Right cardiac atrium (tissue), 5 donors: Measurements from ENCODE around the gene SP140. TPM values are rescaled to one million over a fixed set of nuclear protein-coding genes. Genes with fewer than 3 reads are reported as not detected.
"Not testable (repeated sequence)": the region's sequence is repeated elsewhere in the genome, so short reads cannot be mapped to it uniquely, and the experiment has no call there.

Experiments
- ATAC-seq, 2 donors: fragments of 200-7000 bp; cut with Tn5 transposase; one replicate each; pipeline versions ENCODE4 v1.8.0 to v1.9.1; 2020; ENCODE audit warnings: moderate library complexity in 2 of 2, mild to moderate bottlenecking in 1 of 2
- DNase-seq, 3 donors: peaks; one replicate each; pipeline ENCODE4 v3.0.0-alpha.2; 2020
- H3K27ac ChIP-seq: one replicate; pipeline ENCODE4 v1.5.1; 2013; ENCODE audit warnings: mild to moderate bottlenecking, low read length, control low read depth, moderate library complexity
- H3K27me3 ChIP-seq: one replicate; pipeline ENCODE4 v1.6.1; 2013; ENCODE audit not compliant: control insufficient read depth, insufficient read depth
- H3K4me1 ChIP-seq: one replicate; pipeline ENCODE4 v1.6.1; 2013; ENCODE audit warnings: low read length; ENCODE audit not compliant: control insufficient read depth, insufficient read depth
- H3K4me3 ChIP-seq: one replicate; pipeline ENCODE4 v1.5.1; 2013; ENCODE audit warnings: low read length, control low read depth
- H3K9me3 ChIP-seq: one replicate; pipeline ENCODE4 v1.6.1; 2013; ENCODE audit warnings: low read length; ENCODE audit not compliant: control insufficient read depth
- WGBS: extraction: QIAGEN DNeasy Blood & Tissue Kit; methylation state at CpG from one replicate; pipeline ENCODE4 v1.1.7; 2013; 5-methylcytosine and 5-hydroxymethylcytosine counted together
- intact Hi-C, 4 donors: fragments of 100-400 bp; cut with DNase I; formaldehyde crosslinking; loops; one replicate each; pipeline versions ENCODE4 v1.11.0 to v1.14.0; 2022 to 2023
- polyA plus RNA-seq: library from polyadenylated mRNA; stranded (reverse); fragments of 200-250 nt; gene quantifications from one replicate; pipeline ENCODE4 v1.2.3, GENCODE V29; 2013
- total RNA-seq, 4 donors: library from RNA; stranded (reverse); fragmentation: NEBNext Ultra II Directional; extraction: Animal tissue kit (Norgen Biotek cat#: 25700); gene quantifications; one replicate each; pipeline ENCODE4 v1.2.1, GENCODE V29; 2021
- donor health status: healthy with polysubstance abuse.
- donor health status: DM: no; HTN: yes; CAD: no.
- donor health status: DM: no; HTN: no; CAD: no.
- donor health status: DM: no; HTN: yes; CAD: no; lungs with severe emphysema.
- donor health status: DM: yes; HTN: yes; CAD: no.

Gene SP140
- total and polyA plus RNA-seq, 5 donors = 0.36 to 1.4 (median 0.59) TPM

- ATAC-seq (no peak), DNase-seq (no peak)
- 88% methylated on average over 6 of the region's 6 CpGs for WGBS
- Histone ChIP-seq H3K4me3 (no peak overlapping the region), H3K9me3 (no peaks in the 10 kb centered on the region), H3K4me1 (peaks cover 3% of the 10 kb centered on the region), H3K27me3 (no peaks in the 10 kb centered on the region), H3K27ac (no peak overlapping the region)
- intact Hi-C loops = no loop called here
Measured at GRCh38 chr2:230295192-230295591, 69.7 kb downstream of the SP140 start.

GRCh38 chr2:230296917-230297316 lies 71.4 kb downstream of the SP140 start:
- ATAC-seq = no peak
- intact Hi-C loops = no loop called here
- no peak for DNase-seq
- H3K27me3 ChIP-seq = no peaks in the 10 kb centered on the region
- H3K4me3 ChIP-seq = no peak overlapping the region
- H3K9me3 ChIP-seq = no peaks in the 10 kb centered on the region
- no peak overlapping the region for H3K27ac ChIP-seq
- peaks cover 3% of the 10 kb centered on the region for H3K4me1 ChIP-seq

- ATAC-seq = peak; percentile 22 to 39
- no peaks in the 10 kb centered on the region for H3K27me3 ChIP-seq
- no peak for DNase-seq
- H3K4me1 ChIP-seq = peaks cover 3% of the 10 kb centered on the region
- H3K4me3 ChIP-seq = no peak overlapping the region
- intact Hi-C loops = no loop called here
- H3K9me3 ChIP-seq = no peaks in the 10 kb centered on the region
- 76% methylated on average over 2 of the region's 2 CpGs for WGBS
- H3K27ac ChIP-seq = no peak overlapping the region
Measured at GRCh38 chr2:230299618-230300017, 74.1 kb downstream of the SP140 start.

- intact Hi-C loops = no loop called here
Measured at GRCh38 chr2:230305416-230306275, 80.1 kb downstream of the SP140 start.

GRCh38 chr2:230306474-230306873 lies 80.9 kb downstream of the SP140 start:
- no peak for DNase-seq
- WGBS = 89% methylated on average over 2 of the region's 2 CpGs
- H3K9me3 ChIP-seq = no peaks in the 10 kb centered on the region
- ATAC-seq = no peak
- H3K4me1 ChIP-seq = no peaks in the 10 kb centered on the region
- intact Hi-C loops = no loop called here
- H3K27ac ChIP-seq = no peak overlapping the region
- H3K4me3 ChIP-seq = no peak overlapping the region
- H3K27me3 ChIP-seq = no peaks in the 10 kb centered on the region

More at GRCh38 chr2:230305416-230306275, 80.1 kb downstream of the SP140 start:
- ATAC-seq (no peak), DNase-seq (no peak)
- Histone ChIP-seq H3K27ac (no peak overlapping the region), H3K9me3 (no peaks in the 10 kb centered on the region), H3K4me3 (no peak overlapping the region), H3K27me3 (no peaks in the 10 kb centered on the region), H3K4me1 (no peaks in the 10 kb centered on the region)
- 93% methylated on average over 23 of the region's 23 CpGs for WGBS

GRCh38 chr2:230307485-230307884 lies 81.9 kb downstream of the SP140 start:
- Histone ChIP-seq H3K27me3 (no peaks in the 10 kb centered on the region), H3K9me3 (no peaks in the 10 kb centered on the region), H3K27ac (no peak overlapping the region), H3K4me3 (no peak overlapping the region), H3K4me1 (no peaks in the 10 kb centered on the region)
- ATAC-seq (no peak), DNase-seq (no peak)
- 91% methylated on average over 2 of the region's 2 CpGs for WGBS
- intact Hi-C loops = no loop called here

GRCh38 chr2:230308402-230309000 lies 83.0 kb downstream of the SP140 start:
- Histone ChIP-seq H3K4me3 (no peak overlapping the region), H3K27me3 (no peaks in the 10 kb centered on the region), H3K27ac (no peak overlapping the region), H3K9me3 (no peaks in the 10 kb centered on the region), H3K4me1 (no peaks in the 10 kb centered on the region)
- 79% methylated on average over 12 of the region's 12 CpGs for WGBS
- no peak for DNase-seq
- intact Hi-C loops = no loop called here
- peak in 1 of 2 donors; percentile 50 for ATAC-seq

- intact Hi-C loops, H3K4me3 ChIP-seq, H3K27ac ChIP-seq, H3K4me1 ChIP-seq, DNase-seq, H3K27me3 ChIP-seq, H3K9me3 ChIP-seq, ATAC-seq: not testable (repeated sequence)
- 100% methylated on average over 1 of the region's 5 CpGs for WGBS
Measured at GRCh38 chr2:230310792-230311191, 85.3 kb downstream of the SP140 start.

- H3K27ac ChIP-seq, H3K4me1 ChIP-seq, intact Hi-C loops, H3K27me3 ChIP-seq, ATAC-seq, H3K4me3 ChIP-seq, DNase-seq, H3K9me3 ChIP-seq: not testable (repeated sequence)
- 73% methylated on average over 1 of the region's 1 CpG for WGBS
Measured at GRCh38 chr2:230311634-230312033, 86.1 kb downstream of the SP140 start.

- no peaks in the 10 kb centered on the region for H3K9me3 ChIP-seq
- DNase-seq (no peak), ATAC-seq (no peak)
- no peaks in the 10 kb centered on the region for H3K27me3 ChIP-seq
- H3K27ac ChIP-seq = no peak overlapping the region
- intact Hi-C loops = no loop called here
- whole genome bisulfite sequencing = 89% methylated on average over 2 of the region's 2 CpGs
- no peaks in the 10 kb centered on the region for H3K4me1 ChIP-seq
- H3K4me3 ChIP-seq = no peak overlapping the region
Measured at GRCh38 chr2:230312638-230313037, 87.1 kb downstream of the SP140 start.

GRCh38 chr2:230317366-230317765 lies 91.8 kb downstream of the SP140 start:
- DNase-seq (no peak), ATAC-seq (no peak)
- no peaks in the 10 kb centered on the region for H3K27me3 ChIP-seq
- H3K4me3 ChIP-seq = no peak overlapping the region
- WGBS = 90% methylated on average over 3 of the region's 3 CpGs
- no peaks in the 10 kb centered on the region for H3K9me3 ChIP-seq
- no peak overlapping the region for H3K27ac ChIP-seq
- intact Hi-C loops = no loop called here
- no peaks in the 10 kb centered on the region for H3K4me1 ChIP-seq
